Middle frontal gyrus (tissue), 1 donor: Measurements from ENCODE around the gene TRPV4.

Source experiments
- DNase-seq: peaks from one replicate; pipeline ENCODE4 v3.0.0-alpha.2; 2015; ENCODE audit warnings: low spot score; ENCODE audit errors: extremely low spot score

The TRPV4 gene

GRCh38 chr12:109828754-109829511 is 4.3 kb downstream of the TRPV4 start:
- DNase-seq: no peak

GRCh38 chr12:109827566-109828550 is 5.3 kb downstream of the TRPV4 start:
- no peak for DNase-seq

GRCh38 chr12:109827080-109827479 is 6.1 kb downstream of the TRPV4 start:
- no peak for DNase-seq

- DNase-seq: no peak
Measured at GRCh38 chr12:109824731-109825130, 8.5 kb downstream of the TRPV4 start.

GRCh38 chr12:109822951-109823411 is 10.2 kb downstream of the TRPV4 start:
- DNase-seq: no peak

- DNase-seq: no peak
Measured at GRCh38 chr12:109822416-109822815, 10.8 kb downstream of the TRPV4 start.

- DNase-seq: no peak
Measured at GRCh38 chr12:109821968-109822367, 11.2 kb downstream of the TRPV4 start.

- no peak for DNase-seq
Measured at GRCh38 chr12:109820816-109821381, 12.3 kb downstream of the TRPV4 start.

GRCh38 chr12:109818905-109819500 is 14.2 kb downstream of the TRPV4 start:
- DNase-seq: no peak

GRCh38 chr12:109818253-109818652 is 14.9 kb downstream of the TRPV4 start:
- no peak for DNase-seq

- no peak for DNase-seq
Measured at GRCh38 chr12:109817627-109818231, 15.5 kb downstream of the TRPV4 start.

GRCh38 chr12:109816870-109817269 is 16.3 kb downstream of the TRPV4 start:
- no peak for DNase-seq

GRCh38 chr12:109815757-109816617 is 17.2 kb downstream of the TRPV4 start:
- DNase-seq: no peak

GRCh38 chr12:109815225-109815624 is 18.0 kb downstream of the TRPV4 start:
- no peak for DNase-seq

GRCh38 chr12:109814600-109815150 is 18.5 kb downstream of the TRPV4 start:
- DNase-seq: no peak

- DNase-seq: no peak
Measured at GRCh38 chr12:109813810-109814416, 19.3 kb downstream of the TRPV4 start.

GRCh38 chr12:109811624-109811995 is 21.6 kb downstream of the TRPV4 start:
- no peak for DNase-seq

- no peak for DNase-seq
Measured at GRCh38 chr12:109810954-109811623, 22.1 kb downstream of the TRPV4 start.
